Posterior cingulate gyrus (tissue), 11 donors: ENCODE data around the gene AK9.
A peak's percentile ranks its signal among the peaks of the same experiment; 100 is the strongest.

Experiments used
- DNase-seq, 10 donors: peaks; one replicate each; pipeline versions ENCODE4 v3.0.0 to v3.0.0-alpha.2; 2020 to 2021; ENCODE audit warnings: mixed read lengths in 3 of 10
- intact Hi-C: fragments of 100-400 bp; cut with DNase I; formaldehyde crosslinking; loops from one replicate; pipeline ENCODE4 v1.15.1; 2023

AK9 gene

DNA sequence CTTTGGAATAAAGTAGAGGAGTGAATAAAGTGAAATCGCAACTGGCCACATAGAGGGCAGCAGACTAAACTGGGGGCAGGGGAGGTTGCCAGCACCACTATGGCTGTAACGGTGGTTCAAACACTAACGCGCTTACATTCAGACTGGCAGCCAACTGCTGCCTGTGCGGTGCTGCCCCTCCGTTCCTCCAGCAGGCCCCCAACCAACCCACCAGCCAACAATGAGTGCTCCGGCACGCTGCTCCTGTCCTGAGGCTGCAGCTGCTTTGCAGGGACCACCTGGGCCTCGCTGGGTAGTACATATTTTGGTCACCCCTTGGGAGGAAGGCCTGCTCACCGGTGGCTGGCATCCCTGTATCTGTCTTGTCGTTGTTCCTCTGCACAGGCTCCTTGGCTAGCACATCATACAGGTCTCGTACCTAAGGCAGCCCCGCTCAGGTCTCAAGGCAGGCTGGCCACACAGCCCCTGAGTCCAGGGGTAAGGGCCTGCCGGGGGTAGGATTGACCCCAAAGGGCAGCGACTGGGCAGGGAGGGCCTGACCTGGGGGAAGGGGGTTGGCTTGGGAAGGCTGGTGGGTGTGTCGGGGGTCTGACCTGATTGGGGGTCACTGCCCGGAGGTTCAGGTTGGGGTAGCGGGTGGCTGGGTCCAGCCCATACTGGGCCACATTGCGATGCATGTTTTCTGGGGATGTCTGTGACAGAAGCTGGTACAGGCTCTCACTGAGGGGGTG, 241.8 kb downstream of the AK9 start:
- DNase-seq = peak in 1 of 10 donors; percentile 31
- intact Hi-C loops = loop anchor here (10.0 kb wide), 2 partner anchors 64 to 246 kb away; partner anchors contain the start of genes AK9, CD164 and FIG4

DNA sequence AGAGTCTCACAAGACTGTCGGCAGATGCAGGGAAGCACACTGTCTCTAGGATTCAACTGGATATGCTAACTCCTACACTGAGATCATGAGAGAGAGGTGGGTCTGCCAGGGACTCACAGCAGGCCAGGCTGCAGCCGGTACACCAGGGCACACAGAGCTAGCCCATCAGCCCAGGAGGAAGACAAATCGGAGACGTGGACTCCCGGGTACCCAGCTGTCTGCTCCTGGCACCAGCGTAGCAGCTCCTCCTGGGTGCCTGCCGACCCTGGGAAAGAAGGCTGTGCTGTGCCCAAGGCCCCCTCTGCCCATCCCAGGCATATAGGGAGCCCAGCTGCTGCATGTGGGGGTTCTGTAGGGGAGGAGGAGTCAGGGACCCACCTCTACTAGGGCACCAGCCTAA, 242.4 kb downstream of the AK9 start:
- intact Hi-C loops = loop anchor here (10.0 kb wide), 2 partner anchors 64 to 246 kb away; partner anchors contain the start of genes AK9, CD164 and FIG4
- DNase-seq = peak in 1 of 10 donors; percentile 39

DNA sequence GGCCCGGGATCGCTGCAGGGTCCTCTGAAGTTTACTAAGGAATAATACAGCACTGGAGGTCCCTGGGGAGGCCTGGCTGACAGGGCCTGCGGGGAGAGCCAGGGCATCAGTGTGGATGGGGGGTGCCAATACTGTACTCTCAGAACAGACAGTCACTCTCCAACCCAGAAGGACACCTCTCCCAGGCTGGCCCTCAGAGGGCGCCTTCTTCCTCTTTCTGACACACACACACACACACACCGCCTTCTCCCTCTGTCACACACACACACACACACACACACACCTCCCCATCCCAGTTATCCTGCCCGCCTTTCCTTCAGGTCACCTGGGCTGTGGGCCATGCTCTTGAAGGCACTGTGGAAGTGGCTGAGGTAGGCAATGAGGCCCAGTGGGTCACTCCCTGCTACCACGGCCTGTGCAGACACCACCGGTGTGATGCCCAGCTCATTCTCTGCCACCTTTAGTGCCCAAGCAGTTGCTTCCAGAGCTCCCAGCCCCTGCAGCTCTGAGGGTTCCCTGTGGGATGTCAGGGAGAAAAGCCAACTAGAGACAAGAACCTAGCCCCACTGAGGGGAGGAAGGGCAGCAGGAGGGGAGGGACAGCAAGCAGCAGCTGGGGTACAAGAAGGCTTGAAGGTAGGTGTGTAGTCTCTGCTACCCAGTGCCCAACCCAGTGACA, 243.0 kb downstream of the AK9 start:
- DNase-seq = peak in 2 of 10 donors; percentile 57 to 68
- intact Hi-C loops = loop anchor here (10.0 kb wide), 2 partner anchors 63 to 247 kb away; partner anchors contain the start of genes AK9, CD164 and FIG4

DNA sequence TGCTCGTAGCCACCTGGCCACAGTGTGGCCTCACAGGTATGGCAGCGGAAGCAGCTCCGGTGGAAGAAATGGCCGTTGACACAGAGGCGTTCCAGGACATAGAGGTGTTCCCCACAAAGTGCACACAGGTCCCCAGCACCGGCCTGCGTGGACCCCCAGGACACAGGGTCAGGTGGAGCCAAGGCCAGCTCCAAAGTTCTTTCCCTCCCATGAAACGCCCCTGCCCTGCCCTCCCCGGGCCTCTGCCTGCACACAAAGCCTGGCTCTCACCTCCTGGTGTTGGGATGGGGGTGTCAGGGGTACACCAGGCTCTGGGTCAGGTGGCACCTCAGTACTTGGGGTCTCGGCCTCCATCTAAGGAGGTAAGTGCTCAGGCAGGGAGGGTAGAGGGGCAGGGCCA, 243.9 kb downstream of the AK9 start:
- intact Hi-C loops = loop anchor here (10.0 kb wide), 2 partner anchors 62 to 248 kb away; partner anchors contain the start of genes AK9, CD164 and FIG4
- DNase-seq = peak in 2 of 10 donors; percentile 52 to 77

- intact Hi-C loops = loop anchor here (10.0 kb wide), 2 partner anchors 62 to 248 kb away; partner anchors contain the start of genes AK9, CD164 and FIG4
- peak in 2 of 10 donors; percentile 35 to 59 for DNase-seq
Observed at GRCh38 chr6:109446541-109446940, 244.5 kb downstream of the AK9 start.

- intact Hi-C loops = loop anchor here (10.0 kb wide), 2 partner anchors 61 to 249 kb away; partner anchors contain the start of genes AK9, CD164 and FIG4
- peak in 2 of 10 donors; percentile 73 for DNase-seq
Observed at GRCh38 chr6:109446072-109446471, 244.9 kb downstream of the AK9 start.

DNA sequence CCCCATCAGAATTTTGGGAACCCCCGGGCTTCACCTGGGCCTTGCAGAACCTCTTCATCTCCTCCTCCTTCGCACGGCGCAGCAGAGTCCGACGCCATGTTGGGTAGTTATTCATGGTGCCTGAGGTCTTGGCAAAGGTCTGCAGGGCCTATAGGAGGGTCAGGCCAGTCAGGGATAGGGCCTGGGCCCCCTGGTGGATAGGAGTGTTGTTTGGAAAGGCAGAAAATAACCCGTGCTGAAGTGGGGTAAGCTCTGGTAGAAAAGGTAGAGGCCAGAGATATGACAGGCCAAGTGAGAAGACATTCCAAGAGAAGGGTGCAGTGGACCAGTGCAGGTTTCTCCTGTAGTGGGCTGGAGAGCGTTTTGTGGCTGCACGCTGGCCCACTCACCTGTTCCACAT, 245.6 kb downstream of the AK9 start:
- no peak for DNase-seq
- intact Hi-C loops = loop anchor here (10.0 kb wide), 2 partner anchors 61 to 249 kb away; partner anchors contain the start of genes AK9, CD164 and FIG4

GRCh38 chr6:109443425-109443950, 247.5 kb downstream of the AK9 start:
- intact Hi-C loops = loop anchor here (10.0 kb wide), 2 partner anchors 59 to 251 kb away; partner anchors contain the start of genes AK9, CD164 and FIG4
- DNase-seq = peak in 2 of 10 donors; percentile 44 to 71
